NCI-H82 (cell line): Measurements from ENCODE around the gene SYNPO.

Experiments
- DNase-seq: peaks from one replicate; lab custom pipeline; 2025; lab: John Stamatoyannopoulos, UW

SYNPO gene

GRCh38 chr5:150700246-150700593, 59.8 kb downstream of the SYNPO start:
- no peak for DNase-seq

- peak; percentile 93 for DNase-seq
Measured at GRCh38 chr5:150700594-150701377, 60.3 kb downstream of the SYNPO start, which contains the start of gene RBM22. Gene RBM22, minus strand, starts transcription at chr5:150701062. Its CDS starts 77 bp downstream, at chr5:150700985.

- no peak for DNase-seq
Measured at GRCh38 chr5:150703762-150704161, 63.3 kb downstream of the SYNPO start.

GRCh38 chr5:150706776-150707390, 66.4 kb downstream of the SYNPO start:
- no peak for DNase-seq
